ENCODE data around the gene PTPN20.

DNA sequence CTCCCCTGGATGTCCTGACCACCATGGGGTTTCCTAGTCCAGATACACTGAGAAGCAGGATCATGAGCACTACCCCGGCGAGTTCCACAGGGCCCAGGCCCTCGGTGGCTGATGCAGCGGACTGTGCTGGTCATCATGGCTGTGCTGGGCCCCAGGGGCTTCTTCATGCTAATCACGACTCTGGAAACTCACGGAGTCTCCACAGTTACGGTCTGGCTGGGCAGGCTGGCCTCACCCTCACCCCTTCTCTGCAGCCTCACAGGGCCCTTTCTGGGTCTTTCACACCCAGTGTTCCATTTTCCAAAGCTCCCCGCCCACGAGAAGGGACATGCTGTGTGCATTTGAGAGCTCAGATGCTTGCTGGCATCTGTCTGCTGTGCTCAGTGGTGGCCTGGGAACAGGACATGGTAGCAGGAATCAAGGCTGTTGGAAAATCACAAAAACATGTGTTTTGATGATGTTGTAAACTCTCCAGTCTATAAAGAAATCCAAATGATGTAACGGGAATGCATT lies 119.0 kb downstream of the PTPN20 start:
- no peak for TF ChIP-seq NFRKB (IDR thresholded peaks at IDR 0.05)
- TF ChIP-seq ELF4 (IDR thresholded peaks at IDR 0.05): no peak
- TF ChIP-seq HDGF (IDR thresholded peaks at IDR 0.05; ENCODE audit: borderline replicate concordance): no peak
- TF ChIP-seq FOXA1 (IDR thresholded peaks at IDR 0.05): no peak
- no peak for TF ChIP-seq FOXK2 (IDR thresholded peaks at IDR 0.05)
- TF ChIP-seq ZNF384 (IDR thresholded peaks at IDR 0.05): no peak
- TF ChIP-seq LEF1 (IDR thresholded peaks at IDR 0.05; ENCODE audit: borderline replicate concordance): no peak
- no peak for TF ChIP-seq CTBP1 (IDR thresholded peaks at IDR 0.05; ENCODE audit: borderline replicate concordance)
- TF ChIP-seq SP1 (IDR thresholded peaks at IDR 0.05): no peak
- TF ChIP-seq PKNOX1 (IDR thresholded peaks at IDR 0.05): no peak
- no peak for TF ChIP-seq SUZ12 (IDR thresholded peaks at IDR 0.05)
- no peak for TF ChIP-seq TARDBP (IDR thresholded peaks at IDR 0.05)
- TF ChIP-seq FOXM1 (IDR thresholded peaks at IDR 0.05; ENCODE audit: borderline replicate concordance): no peak
